ENCODE measurements around the gene PITPNM1.

DNA sequence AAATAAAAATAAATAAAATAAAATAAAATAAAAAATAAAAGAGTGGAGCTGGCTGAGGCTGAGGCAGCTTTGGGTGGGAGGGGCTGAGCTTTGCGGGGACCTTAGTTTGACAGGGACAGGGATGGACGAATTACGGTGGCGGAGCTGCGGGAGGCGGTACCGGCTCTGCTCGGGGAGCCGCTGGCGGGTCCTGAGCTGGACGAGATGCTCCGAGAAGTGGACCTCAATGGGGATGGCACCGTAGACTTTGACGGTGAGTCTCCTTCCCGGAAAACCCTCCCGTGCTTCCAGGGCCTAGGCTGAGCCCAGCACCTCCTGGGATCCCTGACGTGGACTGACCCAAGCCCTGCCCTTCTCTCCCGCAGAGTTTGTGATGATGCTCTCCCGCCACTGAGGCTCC is 46.9 kb downstream of the PITPNM1 start:
- TF ChIP-seq, protein P1, sequence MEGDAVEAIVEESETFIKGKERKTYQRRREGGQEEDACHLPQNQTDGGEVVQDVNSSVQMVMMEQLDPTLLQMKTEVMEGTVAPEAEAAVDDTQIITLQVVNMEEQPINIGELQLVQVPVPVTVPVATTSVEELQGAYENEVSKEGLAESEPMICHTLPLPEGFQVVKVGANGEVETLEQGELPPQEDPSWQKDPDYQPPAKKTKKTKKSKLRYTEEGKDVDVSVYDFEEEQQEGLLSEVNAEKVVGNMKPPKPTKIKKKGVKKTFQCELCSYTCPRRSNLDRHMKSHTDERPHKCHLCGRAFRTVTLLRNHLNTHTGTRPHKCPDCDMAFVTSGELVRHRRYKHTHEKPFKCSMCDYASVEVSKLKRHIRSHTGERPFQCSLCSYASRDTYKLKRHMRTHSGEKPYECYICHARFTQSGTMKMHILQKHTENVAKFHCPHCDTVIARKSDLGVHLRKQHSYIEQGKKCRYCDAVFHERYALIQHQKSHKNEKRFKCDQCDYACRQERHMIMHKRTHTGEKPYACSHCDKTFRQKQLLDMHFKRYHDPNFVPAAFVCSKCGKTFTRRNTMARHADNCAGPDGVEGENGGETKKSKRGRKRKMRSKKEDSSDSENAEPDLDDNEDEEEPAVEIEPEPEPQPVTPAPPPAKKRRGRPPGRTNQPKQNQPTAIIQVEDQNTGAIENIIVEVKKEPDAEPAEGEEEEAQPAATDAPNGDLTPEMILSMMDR (IDR thresholded peaks at IDR 0.05) = no peak
- TF ChIP-seq POLR2A (IDR thresholded peaks at IDR 0.05) = no peak
